Lung (tissue), 12 donors: ENCODE results near the gene CCL22. TPM values are rescaled to one million over a fixed set of nuclear protein-coding genes. Genes with fewer than 3 reads are reported as not detected.

Experiments used
- ATAC-seq: fragments of 200-7000 bp; cut with Tn5 transposase; one replicate; pipeline ENCODE4 v1.9.1; 2020; ENCODE audit warnings: moderate number of reproducible peaks; ENCODE audit not compliant: insufficient read depth, low FRiP score
- DNase-seq, 3 donors: peaks; one replicate each; pipeline ENCODE4 v3.0.0-alpha.2; 2013 to 2017
- H3K27ac ChIP-seq, 2 donors: one replicate each; pipeline ENCODE4 v1.5.1; 2013; ENCODE audit warnings: mild to moderate bottlenecking in 2 of 2, moderate library complexity in 2 of 2, control low read depth in 1 of 2, inconsistent platforms in 1 of 2, low read depth in 1 of 2, low read length in 1 of 2
- H3K27me3 ChIP-seq, 3 donors: one replicate each; pipeline ENCODE4 v1.5.1; 2013; ENCODE audit warnings: low read length in 2 of 3; ENCODE audit not compliant: control insufficient read depth in 3 of 3, insufficient read depth in 3 of 3
- H3K36me3 ChIP-seq, 4 donors: one replicate each; pipeline ENCODE4 v1.5.1; 2013; ENCODE audit warnings: low read length in 4 of 4, mild to moderate bottlenecking in 1 of 4, moderate library complexity in 1 of 4; ENCODE audit not compliant: control insufficient read depth in 4 of 4, insufficient read depth in 4 of 4
- H3K4me1 ChIP-seq, 5 donors: one replicate each; pipeline ENCODE4 v1.5.1; 2013; ENCODE audit warnings: low read length in 5 of 5, mild to moderate bottlenecking in 2 of 5, moderate library complexity in 1 of 5; ENCODE audit not compliant: control insufficient read depth in 5 of 5, insufficient read depth in 5 of 5
- H3K4me3 ChIP-seq: one replicate; pipeline ENCODE4 v1.5.1; 2013; ENCODE audit warnings: mild to moderate bottlenecking, control low read depth, moderate library complexity
- H3K9ac ChIP-seq, 2 donors: one replicate each; pipeline ENCODE4 v1.5.1; 2013; ENCODE audit warnings: low read length in 2 of 2, control low read depth in 1 of 2; ENCODE audit not compliant: insufficient read depth in 1 of 2
- H3K9me3 ChIP-seq, 4 donors: one replicate each; pipeline ENCODE4 v1.5.1; 2013; ENCODE audit warnings: low read length in 3 of 4, mild to moderate bottlenecking in 1 of 4, moderate library complexity in 1 of 4; ENCODE audit not compliant: control insufficient read depth in 4 of 4, insufficient read depth in 3 of 4
- WGBS, 2 donors: extraction: QIAGEN DNeasy Blood & Tissue Kit; methylation state at CpG; one replicate each; pipeline ENCODE4 v1.1.7; 2013; 5-methylcytosine and 5-hydroxymethylcytosine counted together
- polyA plus RNA-seq, 2 donors: library from polyadenylated mRNA; stranded (reverse); fragments of 200-250 nt; gene quantifications; one replicate each; pipeline ENCODE4 v1.2.1, GENCODE V29; 2013
- total RNA-seq, 2 donors: library from RNA; depleted of rRNA in 1 of 2; stranded (reverse); fragments of >200 nt in 1 of 2; gene quantifications; one replicate each; pipeline ENCODE4 v1.2.1, GENCODE V29; 2014 to 2021
- TF ChIP-seq, protein P1 (sequence below): IDR thresholded peaks from 2 replicates; pipeline ENCODE4 v1.5.1; 2012; ENCODE audit warnings: mild to moderate bottlenecking; ENCODE audit errors: control extremely low read depth, extremely low read depth
- donor health status: control.
- donor health status: control.
- donor health status: Bipolar disorder and iron deficiency.
- donor health status: healthy.
- donor health status: DM: yes; HTN: yes; CAD: no.

Gene CCL22
- total and polyA plus RNA-seq, 4 donors = 0.43 to 3.1 (median 1.2) TPM

- Histone ChIP-seq H3K27ac (no peak overlapping the region), H3K9ac (no peak overlapping the region), H3K4me1 (peaks cover 0 to 1% (median 0%) of the 10 kb centered on the region in 5 donors), H3K36me3 (no peaks in the 10 kb centered on the region), H3K4me3 (no peak overlapping the region), H3K27me3 (no peaks in the 10 kb centered on the region), H3K9me3 (no peaks in the 10 kb centered on the region)
- DNase-seq = no peak
- 68 to 83% methylated on average over 4 of the region's 4 CpGs for WGBS, 2 donors
- ATAC-seq = no peak
- TF ChIP-seq, protein P1, sequence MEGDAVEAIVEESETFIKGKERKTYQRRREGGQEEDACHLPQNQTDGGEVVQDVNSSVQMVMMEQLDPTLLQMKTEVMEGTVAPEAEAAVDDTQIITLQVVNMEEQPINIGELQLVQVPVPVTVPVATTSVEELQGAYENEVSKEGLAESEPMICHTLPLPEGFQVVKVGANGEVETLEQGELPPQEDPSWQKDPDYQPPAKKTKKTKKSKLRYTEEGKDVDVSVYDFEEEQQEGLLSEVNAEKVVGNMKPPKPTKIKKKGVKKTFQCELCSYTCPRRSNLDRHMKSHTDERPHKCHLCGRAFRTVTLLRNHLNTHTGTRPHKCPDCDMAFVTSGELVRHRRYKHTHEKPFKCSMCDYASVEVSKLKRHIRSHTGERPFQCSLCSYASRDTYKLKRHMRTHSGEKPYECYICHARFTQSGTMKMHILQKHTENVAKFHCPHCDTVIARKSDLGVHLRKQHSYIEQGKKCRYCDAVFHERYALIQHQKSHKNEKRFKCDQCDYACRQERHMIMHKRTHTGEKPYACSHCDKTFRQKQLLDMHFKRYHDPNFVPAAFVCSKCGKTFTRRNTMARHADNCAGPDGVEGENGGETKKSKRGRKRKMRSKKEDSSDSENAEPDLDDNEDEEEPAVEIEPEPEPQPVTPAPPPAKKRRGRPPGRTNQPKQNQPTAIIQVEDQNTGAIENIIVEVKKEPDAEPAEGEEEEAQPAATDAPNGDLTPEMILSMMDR = no peak
Observed at GRCh38 chr16:57361404-57361803, 2.8 kb downstream of the CCL22 start.

- ATAC-seq = no peak
- Histone ChIP-seq H3K27me3 (no peaks in the 10 kb centered on the region), H3K4me1 (peaks cover 0 to 9% (median 0%) of the 10 kb centered on the region in 5 donors), H3K27ac (no peak overlapping the region), H3K4me3 (no peak overlapping the region), H3K9ac (no peak overlapping the region), H3K9me3 (no peaks in the 10 kb centered on the region), H3K36me3 (no peaks in the 10 kb centered on the region)
- WGBS, 2 donors = 96 to 100% methylated on average over 3 of the region's 3 CpGs
- TF ChIP-seq, protein P1 = no peak
- no peak for DNase-seq
Observed at GRCh38 chr16:57364143-57364542, 5.6 kb downstream of the CCL22 start.

DNA sequence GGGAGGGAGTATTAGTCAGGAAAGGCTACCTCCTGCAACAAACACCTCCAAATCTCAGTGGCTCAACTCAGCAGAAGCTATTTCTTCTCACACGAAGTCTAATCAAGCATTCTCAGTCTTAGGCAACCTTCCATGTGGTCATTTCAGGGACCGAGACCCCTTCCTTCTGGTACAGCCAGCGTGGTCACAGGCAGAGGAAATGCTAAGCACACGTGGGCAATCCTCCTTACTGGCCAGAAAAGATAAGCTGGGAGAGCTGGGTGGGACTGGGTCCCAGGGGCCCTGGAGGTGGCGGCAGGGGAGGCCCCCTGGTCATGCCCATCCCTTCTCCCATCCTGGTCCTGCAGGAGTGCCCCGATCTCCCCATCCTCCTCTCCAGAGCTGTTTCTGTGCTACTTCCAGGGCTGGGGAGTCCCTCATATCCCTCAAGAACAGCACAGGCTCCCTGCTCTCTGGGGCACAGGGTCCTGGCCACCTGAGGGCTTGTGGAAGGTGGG is 8.0 kb downstream of the CCL22 start:
- 21 to 39% methylated on average over 6 of the region's 6 CpGs for WGBS, 2 donors
- no peak overlapping the region for H3K27ac ChIP-seq
- TF ChIP-seq, protein P1 = no peak

More for the DNA sequence above, 8.0 kb downstream of the CCL22 start:
- Histone ChIP-seq H3K36me3 (no peaks in the 10 kb centered on the region), H3K9ac (no peak overlapping the region), H3K4me1 (peaks cover 0 to 9% (median 0%) of the 10 kb centered on the region in 5 donors), H3K27me3 (no peaks in the 10 kb centered on the region), H3K9me3 (no peaks in the 10 kb centered on the region), H3K4me3 (no peak overlapping the region)
- ATAC-seq (no peak), DNase-seq (no peak)
